Endothelial cell of umbilical vein (primary cell): ENCODE measurements around the gene SETBP1. TPM values are rescaled to one million over a fixed set of nuclear protein-coding genes. Genes with fewer than 3 reads are reported as not detected.

Source experiments
- BruUV-seq: library from RNA; stranded (reverse); fragments of 400-500 nt; replicated peaks from 2 replicates; lab custom pipeline; 2021; lab: Mats Ljungman, UMichigan
- CTCF ChIA-PET: fragments of 300-600, 350-600 bp; sonication (Branson Sonifier 250); formaldehyde crosslinking; loops from one replicate; lab custom pipeline; 2021; ENCODE audit warnings: antibody characterized with exemption, inconsistent platforms; lab: Charles Lee
- POLR2A ChIA-PET: fragments of 300-600, 350-600 bp; sonication (Branson Sonifier 250); formaldehyde crosslinking; loops from one replicate; lab custom pipeline; 2021; ENCODE audit warnings: antibody characterized with exemption, inconsistent platforms; lab: Charles Lee
- DNase-seq: peaks from one replicate; pipeline ENCODE4 v3.0.0-alpha.2; 2011; ENCODE audit warnings: low read depth, low spot score
- FAIRE-seq: peaks from 2 replicates; lab custom pipeline; 2011; peaks lifted over from hg19 to GRCh38; lab: Jason Lieb, UNC
- H2AFZ ChIP-seq: 2 replicates; pipeline ENCODE4 v1.6.0; 2012; ENCODE audit warnings: low read depth, low read length, control low read depth, inconsistent platforms
- H3K27ac ChIP-seq: 2 replicates; pipeline ENCODE4 v1.5.1; 2011; ENCODE audit warnings: low read depth, mild to moderate bottlenecking, control low read depth, low read length, moderate library complexity; ENCODE audit not compliant: insufficient read depth
- H3K27me3 ChIP-seq, 2 experiments: 2 replicates each; pipeline versions ENCODE4 v1.6.0 to v1.6.1; 2011; ENCODE audit warnings: low read length in 2 of 2, mixed read lengths in 1 of 2; ENCODE audit not compliant: control insufficient read depth in 2 of 2, insufficient read depth in 2 of 2
- H3K36me3 ChIP-seq, 2 experiments: 2 replicates in 1 of 2; 3 replicates in 1 of 2; pipeline ENCODE4 v1.5.1; 2011; ENCODE audit warnings: low read length in 2 of 2, mild to moderate bottlenecking in 1 of 2, moderate library complexity in 1 of 2; ENCODE audit not compliant: control insufficient read depth in 2 of 2, insufficient read depth in 2 of 2; ENCODE audit errors: extremely low read depth in 1 of 2
- H3K4me1 ChIP-seq: 3 replicates; pipeline ENCODE4 v1.5.1; 2011; ENCODE audit warnings: mild to moderate bottlenecking, low read length; ENCODE audit not compliant: control insufficient read depth, insufficient read depth; ENCODE audit errors: extremely low read depth
- H3K4me2 ChIP-seq: 2 replicates; pipeline ENCODE4 v1.6.1; 2011; ENCODE audit warnings: low read length, control low read depth, mixed read lengths; ENCODE audit not compliant: insufficient read depth
- H3K4me3 ChIP-seq, 3 experiments: fragments of 200-600 bp in 1 of 3; sonication (generic), shearing (Covaris generic) in 1 of 3; replicated peaks in 1 of 3; 2 replicates each; pipeline ENCODE4 v1.5.1; 2011 to 2016; ENCODE audit warnings: control low read depth in 3 of 3, low read length in 3 of 3, mild to moderate bottlenecking in 2 of 3, inconsistent platforms in 1 of 3, low read depth in 1 of 3, moderate library complexity in 1 of 3; ENCODE audit not compliant: insufficient read depth in 1 of 3
- H3K79me2 ChIP-seq: 2 replicates; pipeline ENCODE4 v1.6.0; 2012; ENCODE audit warnings: low read length, inconsistent platforms; ENCODE audit not compliant: control insufficient read depth, insufficient read depth
- H3K9ac ChIP-seq: replicated peaks from 2 replicates; pipeline ENCODE3; 2011; ENCODE audit warnings: low read length, control low read depth; ENCODE audit not compliant: insufficient read depth; ENCODE audit errors: extremely low read depth
- H3K9me1 ChIP-seq: replicated peaks from 3 replicates; pipeline ENCODE4 v1.6.0; 2011; ENCODE audit warnings: mild to moderate bottlenecking, low read length; ENCODE audit not compliant: control insufficient read depth, insufficient read depth; ENCODE audit errors: extremely low read depth
- H3K9me3 ChIP-seq: replicated peaks from 2 replicates; pipeline ENCODE4 v1.5.1; 2012; ENCODE audit warnings: low read length, inconsistent platforms; ENCODE audit not compliant: control insufficient read depth, insufficient read depth
- H4K20me1 ChIP-seq: replicated peaks from 2 replicates; pipeline ENCODE3; 2011; ENCODE audit warnings: mild to moderate bottlenecking, low read length; ENCODE audit not compliant: control insufficient read depth, insufficient read depth; ENCODE audit errors: extremely low read depth
- EZH2 ChIP-seq: IDR thresholded peaks from 2 replicates; pipeline ENCODE4 v1.6.1; 2012; ENCODE audit warnings: borderline replicate concordance, low read depth, mild to moderate bottlenecking, moderate library complexity, low read length, inconsistent platforms; ENCODE audit not compliant: severe bottlenecking
- FOS ChIP-seq: IDR thresholded peaks from 2 replicates; pipeline ENCODE4 v1.6.1; 2011; ENCODE audit warnings: mild to moderate bottlenecking, low read length, moderate library complexity, borderline replicate concordance; ENCODE audit not compliant: insufficient read depth
- MYC ChIP-seq: IDR thresholded peaks from one replicate; pipeline ENCODE4 v1.6.1; 2011; ENCODE audit warnings: mild to moderate bottlenecking, low read depth, low read length
- dilution Hi-C: fragments of 300-500 bp; cut with MboI; formaldehyde crosslinking; loops from one replicate; pipeline ENCODE4 v1.15.0; 2019; ENCODE audit warnings: low sequenced_read_pairs; ENCODE audit not compliant: extremely low pct_ligation_motif_present
- intact Hi-C: fragments of 100-400 bp; cut with micrococcal nuclease; formaldehyde crosslinking; loops from one replicate; pipeline ENCODE4 v1.10.0; 2022
- polyA plus RNA-seq, 4 experiments: library from polyadenylated mRNA; depleted of rRNA in 3 of 4; stranded (reverse) in 3 of 4; unstranded in 1 of 4; fragments of >200 nt; gene quantifications; 2 replicates each; pipeline versions ENCODE4 v1.2.1 to v1.2.3, GENCODE V29; 2011 to 2012; ENCODE audit warnings: missing spikeins in 1 of 4
- total RNA-seq: library from RNA; stranded (reverse); gene quantifications from 2 replicates; pipeline ENCODE4 v1.2.3, GENCODE V29; 2021
- TF ChIP-seq, protein P1 (sequence below), 2 donors: IDR thresholded peaks; 1 replicate in 1 of 2; 2 replicates in 1 of 2; pipeline ENCODE4 v1.5.1; 2011; ENCODE audit warnings: low read length in 2 of 2, mild to moderate bottlenecking in 2 of 2, moderate library complexity in 2 of 2, control low read depth in 1 of 2, inconsistent platforms in 1 of 2, low read depth in 1 of 2; ENCODE audit not compliant: insufficient read depth in 1 of 2; ENCODE audit errors: extremely low read depth in 1 of 2
- TF ChIP-seq, protein P2 (sequence below): IDR thresholded peaks from 2 replicates; pipeline ENCODE4 v1.6.1; 2011; ENCODE audit not compliant: insufficient read depth, insufficient read length

The SETBP1 gene
- total and polyA plus RNA-seq, 2 donors (not counting 3 experiments of a cell fraction or from before 2014, with no cell fraction given) = 0.76 to 3.1 TPM

GRCh38 chr18:44735096-44735495 is 54.4 kb downstream of the SETBP1 start:
- H3K4me3 ChIP-seq = no peak overlapping the region
- H3K9ac ChIP-seq = no peak overlapping the region
- no peak for FAIRE-seq
- BruUV-seq = no TSS peak
- ChIA-PET POLR2A (no interaction called here), CTCF (no interaction called here)
- no peaks in the 10 kb centered on the region for H3K36me3 ChIP-seq
- no peaks in the 10 kb centered on the region for H3K79me2 ChIP-seq
- no peaks in the 10 kb centered on the region for H4K20me1 ChIP-seq
- H3K27me3 ChIP-seq = no peaks in the 10 kb centered on the region
- dilution Hi-C loops (no loop called here), intact Hi-C loops (loop anchor here (5.0 kb wide), 1 partner anchor 52 kb away; no protein-coding TSS in a partner anchor)
- TF ChIP-seq, protein P1, sequence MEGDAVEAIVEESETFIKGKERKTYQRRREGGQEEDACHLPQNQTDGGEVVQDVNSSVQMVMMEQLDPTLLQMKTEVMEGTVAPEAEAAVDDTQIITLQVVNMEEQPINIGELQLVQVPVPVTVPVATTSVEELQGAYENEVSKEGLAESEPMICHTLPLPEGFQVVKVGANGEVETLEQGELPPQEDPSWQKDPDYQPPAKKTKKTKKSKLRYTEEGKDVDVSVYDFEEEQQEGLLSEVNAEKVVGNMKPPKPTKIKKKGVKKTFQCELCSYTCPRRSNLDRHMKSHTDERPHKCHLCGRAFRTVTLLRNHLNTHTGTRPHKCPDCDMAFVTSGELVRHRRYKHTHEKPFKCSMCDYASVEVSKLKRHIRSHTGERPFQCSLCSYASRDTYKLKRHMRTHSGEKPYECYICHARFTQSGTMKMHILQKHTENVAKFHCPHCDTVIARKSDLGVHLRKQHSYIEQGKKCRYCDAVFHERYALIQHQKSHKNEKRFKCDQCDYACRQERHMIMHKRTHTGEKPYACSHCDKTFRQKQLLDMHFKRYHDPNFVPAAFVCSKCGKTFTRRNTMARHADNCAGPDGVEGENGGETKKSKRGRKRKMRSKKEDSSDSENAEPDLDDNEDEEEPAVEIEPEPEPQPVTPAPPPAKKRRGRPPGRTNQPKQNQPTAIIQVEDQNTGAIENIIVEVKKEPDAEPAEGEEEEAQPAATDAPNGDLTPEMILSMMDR (IDR thresholded peaks at IDR 0.05; ENCODE audit: extremely low read depth in 1 of 2, insufficient read depth in 1 of 2, low read depth in 1 of 2, low read length in 2 of 2) = no peak
- TF ChIP-seq, protein P2, sequence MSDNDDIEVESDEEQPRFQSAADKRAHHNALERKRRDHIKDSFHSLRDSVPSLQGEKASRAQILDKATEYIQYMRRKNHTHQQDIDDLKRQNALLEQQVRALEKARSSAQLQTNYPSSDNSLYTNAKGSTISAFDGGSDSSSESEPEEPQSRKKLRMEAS = no peak
- no peak overlapping the region for H3K4me2 ChIP-seq
- H3K9me1 ChIP-seq = no peaks in the 10 kb centered on the region
- no peaks in the 10 kb centered on the region for H3K4me1 ChIP-seq
- H3K27ac ChIP-seq = no peak overlapping the region
- H3K9me3 ChIP-seq = no peaks in the 10 kb centered on the region
- DNase-seq = no peak
- no peak overlapping the region for H2AFZ ChIP-seq

GRCh38 chr18:44736664-44737380 is 56.1 kb downstream of the SETBP1 start:
- no peaks in the 10 kb centered on the region for H4K20me1 ChIP-seq
- DNase-seq = no peak

More at GRCh38 chr18:44736664-44737380, 56.1 kb downstream of the SETBP1 start:
- Histone ChIP-seq H3K36me3 (no peaks in the 10 kb centered on the region), H3K4me2 (no peak overlapping the region), H3K9me3 (no peaks in the 10 kb centered on the region), H3K4me3 (no peak overlapping the region), H3K27me3 (no peaks in the 10 kb centered on the region), H3K4me1 (no peaks in the 10 kb centered on the region), H3K27ac (no peak overlapping the region), H3K9ac (no peak overlapping the region), H2AFZ (no peak overlapping the region), H3K79me2 (no peaks in the 10 kb centered on the region), H3K9me1 (no peaks in the 10 kb centered on the region)
- dilution Hi-C loops = no loop called here
- ChIA-PET POLR2A (no interaction called here), CTCF (no interaction called here)
- no peak for FAIRE-seq
- BruUV-seq = no TSS peak
- intact Hi-C loops = loop anchor here (5.0 kb wide), 1 partner anchor 50 kb away; no protein-coding TSS in a partner anchor
- TF ChIP-seq FOS = no peak
- no peak for TF ChIP-seq EZH2
- TF ChIP-seq MYC = no peak
